ENCODE results near the gene RNF149.

The RNF149 gene

GRCh38 chr2:101231937-101232730, 76.4 kb downstream of the RNF149 start:
- H3K4me2 ChIP-seq: peak overlapping the region in 7 of 11 experiments; percentile 4 to 60 (median 33); a peak in 10 of 22 replicates
- peaks cover 47 to 94% (median 73%) of the 10 kb centered on the region in 11 experiments for H3K9me3 ChIP-seq (replicated peaks in 1 of 11)
- no peaks in the 10 kb centered on the region; a peak in 1 of 22 replicates for H3K27me3 ChIP-seq
- H4K20me1 ChIP-seq: no peaks in the 10 kb centered on the region
- peaks cover 0 to 21% (median 0%) of the 10 kb centered on the region in 11 experiments; a peak in 3 of 22 replicates for H3K36me3 ChIP-seq
- H3K4me1 ChIP-seq: peaks cover 12 to 27% (median 18%) of the 10 kb centered on the region in 10 experiments; a peak in 18 of 20 replicates
- H3K27ac ChIP-seq: no peak overlapping the region
- no peak overlapping the region for H3K4me3 ChIP-seq
- TF ChIP-seq Cebpa-rat (IDR thresholded peaks at IDR 0.05): no peak
- no peak overlapping the region for H3K9ac ChIP-seq

DNA sequence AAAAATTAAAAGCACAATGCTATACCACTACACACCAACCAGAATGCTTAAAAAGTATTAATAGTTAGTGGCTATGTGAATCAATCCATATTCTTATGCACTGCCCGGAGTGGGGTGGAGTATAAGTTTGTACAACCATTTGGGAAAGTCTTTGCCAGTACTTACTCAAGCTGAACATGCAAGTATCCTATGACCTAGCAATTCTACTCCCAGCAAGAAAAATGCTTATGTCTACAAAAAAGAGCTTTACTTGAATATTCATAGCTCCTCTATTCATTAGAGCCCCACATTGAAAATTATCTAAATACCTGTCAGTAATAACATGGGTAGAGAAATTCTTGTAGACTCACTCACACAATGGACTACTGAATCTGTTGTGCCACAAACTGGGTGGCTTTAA, 77.3 kb downstream of the RNF149 start:
- Histone ChIP-seq H3K9ac (no peak overlapping the region), H3K9me3 (replicated peaks in 1 of 11) (peaks cover 49 to 90% (median 71%) of the 10 kb centered on the region in 11 experiments), H3K27me3 (peaks cover 0 to 1% (median 0%) of the 10 kb centered on the region in 11 experiments; a peak in 3 of 22 replicates), H3K4me2 (peak overlapping the region in 5 of 11 experiments; percentile 11 to 60 (median 47); a peak in 8 of 22 replicates), H3K4me1 (peaks cover 12 to 29% (median 23%) of the 10 kb centered on the region in 10 experiments; a peak in 18 of 20 replicates), H3K36me3 (peaks cover 0 to 21% (median 0%) of the 10 kb centered on the region in 11 experiments; a peak in 3 of 22 replicates), H3K27ac (no peak overlapping the region), H3K4me3 (no peak overlapping the region), H4K20me1 (no peaks in the 10 kb centered on the region)
- TF ChIP-seq Cebpa-rat (IDR thresholded peaks at IDR 0.05): no peak

DNA sequence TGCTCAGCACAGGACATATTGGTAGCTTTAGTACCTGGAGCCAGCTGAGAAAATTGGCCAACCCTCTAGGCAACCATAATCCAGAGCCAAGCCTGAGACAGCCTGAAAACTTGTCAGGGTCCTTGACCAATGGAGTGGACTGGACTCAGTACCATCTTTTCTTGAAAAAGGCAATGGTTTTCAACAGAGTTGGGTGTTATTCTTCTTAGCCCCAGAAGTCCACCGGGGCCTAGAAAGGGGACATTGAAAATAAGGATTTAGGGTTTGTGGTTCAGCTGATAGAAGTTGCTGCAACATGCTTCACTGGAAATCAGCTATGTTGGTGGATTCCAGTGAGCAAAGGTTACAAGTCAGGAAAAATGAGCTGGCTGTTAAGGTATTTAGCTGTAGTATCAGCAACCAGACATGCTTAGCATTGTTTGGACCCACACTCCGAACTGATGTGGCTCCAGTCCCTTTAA, 77.9 kb downstream of the RNF149 start:
- no peaks in the 10 kb centered on the region for H4K20me1 ChIP-seq
- H3K4me3 ChIP-seq: no peak overlapping the region
- no peak for TF ChIP-seq Cebpa-rat (IDR thresholded peaks at IDR 0.05)
- H3K4me2 ChIP-seq: no peak overlapping the region
- H3K27me3 ChIP-seq: peaks cover 0 to 7% (median 0%) of the 10 kb centered on the region in 11 experiments; a peak in 4 of 22 replicates
- H3K36me3 ChIP-seq: peaks cover 0 to 21% (median 0%) of the 10 kb centered on the region in 11 experiments; a peak in 3 of 22 replicates
- peaks cover 49 to 90% (median 71%) of the 10 kb centered on the region in 11 experiments for H3K9me3 ChIP-seq (replicated peaks in 1 of 11)
- H3K9ac ChIP-seq: no peak overlapping the region
- H3K27ac ChIP-seq: no peak overlapping the region
- peaks cover 12 to 36% (median 26%) of the 10 kb centered on the region in 10 experiments; a peak in 18 of 20 replicates for H3K4me1 ChIP-seq
